ENCODE results near the gene DNMT3B. TPM values are rescaled to one million over a fixed set of nuclear protein-coding genes. Genes with fewer than 3 reads are reported as not detected.

Gene DNMT3B
- total and polyA plus RNA-seq, 9 of the 15 experiments (the other 6 are each of a cell fraction or from before 2014, with no cell fraction given) = 9.3 to 74.8 (median 49.1) TPM

DNA sequence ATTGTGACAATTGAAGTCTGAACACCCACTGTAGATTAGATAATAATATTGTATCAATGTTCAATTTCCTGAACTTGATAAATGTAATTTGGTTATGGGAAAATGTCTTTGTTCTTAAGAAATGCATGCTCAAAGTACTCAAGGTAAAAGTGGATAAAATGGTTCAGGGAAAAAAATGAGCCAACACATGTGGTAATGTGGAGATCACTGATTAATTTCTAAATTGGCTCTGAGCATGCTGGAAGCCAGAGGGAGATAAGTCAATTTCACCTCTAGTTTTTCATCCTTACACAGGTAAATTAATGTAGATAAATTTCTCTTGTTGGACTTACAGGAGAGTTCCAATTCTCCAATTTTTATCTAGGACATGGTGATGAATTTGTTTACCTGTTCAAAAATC is 10.9 kb upstream of the DNMT3B start:
- H4K20me1 ChIP-seq (replicated peaks; ENCODE audit: control insufficient read depth, insufficient read depth, low read length) = peaks cover 3% of the 10 kb centered on the region; the same call in 1 of the 2 replicates
- intact Hi-C loops (cut with micrococcal nuclease) (no loop called here), in situ Hi-C loops (cut with MboI) (no loop called here)
- H3K9me3 ChIP-seq (replicated peaks; ENCODE audit: control insufficient read depth, insufficient read depth, low read depth, low read length) = no peaks in the 10 kb centered on the region
- no peak for ATAC-seq
- H3K27ac ChIP-seq (ENCODE audit: extremely low read depth, low read depth, low read length) = peak overlapping the region; percentile 93; the same call in 1 of the 3 replicates
- CTCF ChIA-PET (ENCODE audit: low intra/inter-chr PET ratio) = no interaction called here
- no peak overlapping the region for H3K4me2 ChIP-seq (ENCODE audit: insufficient read depth, low read length)
- 0 out of 4 replicates have a peak overlapping the region, but pooled peaks of 1 of the 2 experiments have one; percentile 18 for H3K9ac ChIP-seq (ENCODE audit: insufficient read depth in 1 of 2, low read depth in 2 of 2, low read length in 2 of 2)
- no peak overlapping the region for H2AFZ ChIP-seq (ENCODE audit: low read depth, low read length)
- H3K36me3 ChIP-seq (ENCODE audit: control insufficient read depth, insufficient read depth, low read length) = no peaks in the 10 kb centered on the region
- H3K9me1 ChIP-seq (ENCODE audit: control insufficient read depth, insufficient read depth, low read length) = no peaks in the 10 kb centered on the region
- H3K27me3 ChIP-seq (ENCODE audit: control insufficient read depth in 2 of 2, insufficient read depth in 2 of 2, low read length in 2 of 2) = no peaks in the 10 kb centered on the region
- no TSS peak for BruUV-seq (replicated peaks)
- peaks cover 27 to 34% of the 10 kb centered on the region in 2 experiments for H3K4me1 ChIP-seq (replicated peaks in 1 of 2; ENCODE audit: control insufficient read depth in 2 of 2, insufficient read depth in 2 of 2, low read length in 2 of 2)
- no peaks in the 10 kb centered on the region for H3K79me2 ChIP-seq (ENCODE audit: control insufficient read depth, insufficient read depth, low read length)
- TF ChIP-seq RCOR1 (IDR thresholded peaks at IDR 0.05; ENCODE audit: borderline replicate concordance in 1 of 2, low read depth in 2 of 2, low read length in 2 of 2) = peak in 1 of 2 experiments; percentile 36; a peak in 1 of 4 replicates
- no peak for TF ChIP-seq PHF21A (IDR thresholded peaks at IDR 0.05; ENCODE audit: borderline replicate concordance, low read depth)
- peak; percentile 65 for TF ChIP-seq CBFA2T3 (IDR thresholded peaks at IDR 0.05)
- TF ChIP-seq ZNF589 (CRISPR knock-in tag; IDR thresholded peaks at IDR 0.05; ENCODE audit: low read depth) = 0 out of 2 replicates have a peak, but pooled peaks have one; percentile 8
- TF ChIP-seq TCF3 (CRISPR knock-in tag; IDR thresholded peaks at IDR 0.05) = peak; percentile 19; the same call in 1 of the 2 replicates
- TF ChIP-seq MED1 (CRISPR knock-in tag; IDR thresholded peaks at IDR 0.05; ENCODE audit: borderline replicate concordance) = no peak
- TF ChIP-seq TEAD4 (IDR thresholded peaks at IDR 0.05; ENCODE audit: low read length) = peak; percentile 67
- no peak for TF ChIP-seq TEAD4 (CRISPR knock-in tag; IDR thresholded peaks at IDR 0.05; ENCODE audit: borderline replicate concordance)
- no peak for TF ChIP-seq E2F3 (CRISPR knock-in tag; IDR thresholded peaks at IDR 0.05)
- peak; percentile 32; the same call in 1 of the 2 replicates for TF ChIP-seq CBFA2T2 (conservative IDR thresholded peaks at IDR 0.05)
- TF ChIP-seq TAL1 (IDR thresholded peaks at IDR 0.05) = peak; percentile 36; the same call in 1 of the 2 replicates
- POLR2A ChIA-PET = no interaction called here
- DNase-seq (ENCODE audit: extremely low read depth in 1 of 4, low spot score in 3 of 4) = no peak
- no peak overlapping the region for H3K4me3 ChIP-seq
- no peak for FAIRE-seq

Measured in K562 (cell line).